ENCODE data around the gene ZNF385A. TPM values are rescaled to one million over a fixed set of nuclear protein-coding genes. Genes with fewer than 3 reads are reported as not detected.

ZNF385A gene
- total RNA-seq, 3 donors from 2014 or later (not counting 1 experiment from before 2014, with no cell fraction given) = 5.4 to 9.8 (median 8.9) TPM

DNA sequence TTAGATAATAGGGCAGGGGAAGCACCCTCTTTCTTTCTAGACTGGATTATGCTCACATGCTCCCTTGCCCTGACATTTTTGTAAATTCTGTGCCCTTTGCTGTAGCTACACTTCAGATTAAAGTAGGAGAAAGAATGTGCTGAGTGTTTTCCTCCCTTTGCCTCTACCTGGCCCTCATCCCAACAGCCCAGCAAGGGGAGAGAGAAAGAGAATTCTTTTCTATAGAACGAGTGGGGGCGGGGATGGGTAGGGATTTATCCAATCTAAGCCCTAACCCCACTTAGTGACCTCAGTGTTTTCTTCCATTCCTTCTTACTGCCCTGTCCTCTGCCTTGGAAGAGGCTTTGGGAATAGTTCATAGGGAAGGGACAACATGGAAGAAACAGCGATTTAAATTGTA lies 33.8 kb downstream of the ZNF385A start:
- Mint-ChIP-seq H3K4me3 (no peak overlapping the region), H3K4me1 (peaks cover 0 to 8% of the 10 kb centered on the region in 2 donors), H3K36me3 (peaks cover 29% of the 10 kb centered on the region), H3K9me3 (no peaks in the 10 kb centered on the region), H3K27ac (no peak overlapping the region), H3K27me3 (ENCODE audit: low read depth in 2 of 2) (no peaks in the 10 kb centered on the region)
- H3K27ac ChIP-seq (ENCODE audit: low read length) = no peak overlapping the region
- TF ChIP-seq, protein P1, sequence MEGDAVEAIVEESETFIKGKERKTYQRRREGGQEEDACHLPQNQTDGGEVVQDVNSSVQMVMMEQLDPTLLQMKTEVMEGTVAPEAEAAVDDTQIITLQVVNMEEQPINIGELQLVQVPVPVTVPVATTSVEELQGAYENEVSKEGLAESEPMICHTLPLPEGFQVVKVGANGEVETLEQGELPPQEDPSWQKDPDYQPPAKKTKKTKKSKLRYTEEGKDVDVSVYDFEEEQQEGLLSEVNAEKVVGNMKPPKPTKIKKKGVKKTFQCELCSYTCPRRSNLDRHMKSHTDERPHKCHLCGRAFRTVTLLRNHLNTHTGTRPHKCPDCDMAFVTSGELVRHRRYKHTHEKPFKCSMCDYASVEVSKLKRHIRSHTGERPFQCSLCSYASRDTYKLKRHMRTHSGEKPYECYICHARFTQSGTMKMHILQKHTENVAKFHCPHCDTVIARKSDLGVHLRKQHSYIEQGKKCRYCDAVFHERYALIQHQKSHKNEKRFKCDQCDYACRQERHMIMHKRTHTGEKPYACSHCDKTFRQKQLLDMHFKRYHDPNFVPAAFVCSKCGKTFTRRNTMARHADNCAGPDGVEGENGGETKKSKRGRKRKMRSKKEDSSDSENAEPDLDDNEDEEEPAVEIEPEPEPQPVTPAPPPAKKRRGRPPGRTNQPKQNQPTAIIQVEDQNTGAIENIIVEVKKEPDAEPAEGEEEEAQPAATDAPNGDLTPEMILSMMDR (IDR thresholded peaks at IDR 0.05) = no peak
- H3K9me3 ChIP-seq (ENCODE audit: control insufficient read depth, insufficient read depth, low read length) = no peaks in the 10 kb centered on the region
- intact Hi-C loops (cut with micrococcal nuclease) = no loop called here
- ATAC-seq = no peak
- H3K4me3 ChIP-seq (ENCODE audit: low read length) = no peak overlapping the region
- peaks cover 62% of the 10 kb centered on the region for H3K36me3 ChIP-seq (ENCODE audit: control insufficient read depth, insufficient read depth, low read length)
- DNase-seq = no peak
- H3K4me1 ChIP-seq (ENCODE audit: control insufficient read depth, insufficient read depth, low read length) = peaks cover 4% of the 10 kb centered on the region
- WGBS (ENCODE audit: insufficient coverage) = 100% methylated on average over 1 of the region's 3 CpGs
- no peaks in the 10 kb centered on the region for H3K27me3 ChIP-seq (ENCODE audit: control insufficient read depth, insufficient read depth, low read length)

DNA sequence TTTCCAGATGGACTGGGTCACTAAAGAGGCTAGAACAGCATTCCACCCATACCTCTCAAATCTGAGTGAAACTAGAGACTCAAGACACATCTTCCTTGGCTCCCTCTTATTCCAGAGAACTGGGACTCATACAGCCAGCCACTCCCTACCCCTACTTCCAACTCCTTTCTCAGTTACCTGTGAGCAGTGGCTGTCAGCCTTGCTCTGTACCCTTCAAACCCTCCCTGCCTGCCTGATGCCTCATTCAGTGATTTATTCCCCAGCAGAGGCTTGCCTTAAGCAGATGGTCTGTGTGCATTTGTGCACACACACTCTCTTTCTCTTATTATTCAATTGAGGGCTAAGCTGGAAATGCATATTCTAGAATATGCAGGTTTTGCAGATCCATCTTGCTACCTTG lies 34.9 kb downstream of the ZNF385A start:
- H3K36me3 Mint-ChIP-seq = peaks cover 35% of the 10 kb centered on the region
- H3K4me1 Mint-ChIP-seq = peaks cover 4 to 8% of the 10 kb centered on the region in 2 donors
- DNase-seq (no peak), ATAC-seq (no peak)
- no peaks in the 10 kb centered on the region for H3K27me3 Mint-ChIP-seq (ENCODE audit: low read depth in 2 of 2)
- H3K4me3 Mint-ChIP-seq = no peak overlapping the region
- H3K27ac Mint-ChIP-seq = no peak overlapping the region
- TF ChIP-seq, protein P1 (IDR thresholded peaks at IDR 0.05) = no peak
- H3K4me3 ChIP-seq (ENCODE audit: low read length) = no peak overlapping the region
- no peaks in the 10 kb centered on the region for H3K27me3 ChIP-seq (ENCODE audit: control insufficient read depth, insufficient read depth, low read length)
- H3K9me3 Mint-ChIP-seq = no peaks in the 10 kb centered on the region
- H3K9me3 ChIP-seq (ENCODE audit: control insufficient read depth, insufficient read depth, low read length) = no peaks in the 10 kb centered on the region
- intact Hi-C loops (cut with micrococcal nuclease) = no loop called here
- H3K36me3 ChIP-seq (ENCODE audit: control insufficient read depth, insufficient read depth, low read length) = peaks cover 70% of the 10 kb centered on the region
- H3K27ac ChIP-seq (ENCODE audit: low read length) = no peak overlapping the region
- H3K4me1 ChIP-seq (ENCODE audit: control insufficient read depth, insufficient read depth, low read length) = peaks cover 4% of the 10 kb centered on the region

DNA sequence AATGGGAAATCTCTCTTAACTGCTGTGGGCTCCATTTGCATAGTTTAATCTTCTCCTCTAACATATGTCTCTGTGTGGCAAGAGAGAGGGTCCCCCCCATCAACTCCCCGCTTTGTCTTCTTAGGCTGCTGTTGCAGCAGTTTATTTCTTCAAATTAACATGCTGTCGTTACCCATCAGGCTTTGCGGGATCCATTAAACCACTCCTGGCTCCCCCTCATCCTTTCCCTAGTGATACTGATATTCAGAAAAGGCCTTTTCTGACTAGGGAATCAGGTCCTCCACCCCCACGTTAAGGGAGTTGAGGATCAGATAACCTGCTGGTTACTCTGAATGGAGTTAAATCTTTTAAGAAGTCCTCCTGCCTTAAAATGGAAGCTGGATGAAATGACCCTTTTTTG lies 35.5 kb downstream of the ZNF385A start:
- Histone ChIP-seq H3K9me3 (ENCODE audit: control insufficient read depth, insufficient read depth, low read length) (no peaks in the 10 kb centered on the region), H3K27me3 (ENCODE audit: control insufficient read depth, insufficient read depth, low read length) (no peaks in the 10 kb centered on the region), H3K36me3 (ENCODE audit: control insufficient read depth, insufficient read depth, low read length) (peaks cover 71% of the 10 kb centered on the region), H3K4me1 (ENCODE audit: control insufficient read depth, insufficient read depth, low read length) (peaks cover 4% of the 10 kb centered on the region), H3K27ac (ENCODE audit: low read length) (no peak overlapping the region), H3K4me3 (ENCODE audit: low read length) (no peak overlapping the region)
- no peaks in the 10 kb centered on the region for H3K9me3 Mint-ChIP-seq
- peaks cover 4 to 8% of the 10 kb centered on the region in 2 donors for H3K4me1 Mint-ChIP-seq
- H3K36me3 Mint-ChIP-seq = peaks cover 35% of the 10 kb centered on the region
- intact Hi-C loops (cut with micrococcal nuclease) = no loop called here
- 95% methylated on average over 4 of the region's 4 CpGs for WGBS (ENCODE audit: insufficient coverage)
- DNase-seq (no peak), ATAC-seq (no peak)
- H3K27me3 Mint-ChIP-seq (ENCODE audit: low read depth in 2 of 2) = no peaks in the 10 kb centered on the region
- no peak overlapping the region for H3K27ac Mint-ChIP-seq
- no peak overlapping the region for H3K4me3 Mint-ChIP-seq
- TF ChIP-seq, protein P1 (IDR thresholded peaks at IDR 0.05) = no peak

All from natural killer cell (primary cell).